ENCODE measurements around the gene SPATA16.

Gene SPATA16

DNA sequence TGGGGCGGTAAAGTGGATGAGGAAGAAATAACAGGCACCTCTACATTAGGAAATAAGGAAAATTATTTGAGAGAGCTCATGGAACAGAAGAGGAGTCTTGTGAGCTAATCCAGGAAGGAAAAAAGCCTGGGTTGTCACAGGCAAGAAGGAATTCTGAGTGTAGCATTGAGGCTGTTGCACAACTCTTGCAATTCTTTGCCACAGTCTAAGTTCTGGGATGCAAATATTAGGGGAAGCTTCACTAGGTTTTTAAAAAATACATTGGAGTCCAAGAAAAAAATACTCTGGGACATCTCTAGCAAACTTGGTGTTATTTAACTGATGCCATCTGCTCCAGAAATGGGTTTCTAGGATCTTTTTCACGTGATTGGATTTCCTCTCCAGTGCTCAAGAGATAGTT is 122.3 kb downstream of the SPATA16 start:
- TF ChIP-seq TARDBP (IDR thresholded peaks at IDR 0.05) (no peak), SUZ12 (IDR thresholded peaks at IDR 0.05) (no peak), SP1 (IDR thresholded peaks at IDR 0.05) (no peak), FOXM1 (IDR thresholded peaks at IDR 0.05; ENCODE audit: borderline replicate concordance) (no peak), PKNOX1 (IDR thresholded peaks at IDR 0.05) (no peak), LEF1 (IDR thresholded peaks at IDR 0.05; ENCODE audit: borderline replicate concordance) (no peak), NFRKB (IDR thresholded peaks at IDR 0.05) (no peak), ELF4 (IDR thresholded peaks at IDR 0.05) (no peak), ARNT (IDR thresholded peaks at IDR 0.05) (no peak), CTBP1 (IDR thresholded peaks at IDR 0.05; ENCODE audit: borderline replicate concordance) (no peak), FOXA1 (IDR thresholded peaks at IDR 0.05) (no peak), HDGF (IDR thresholded peaks at IDR 0.05; ENCODE audit: borderline replicate concordance) (no peak), FOXK2 (IDR thresholded peaks at IDR 0.05) (no peak), L3MBTL2 (conservative IDR thresholded peaks at IDR 0.05) (no peak), ZNF384 (IDR thresholded peaks at IDR 0.05) (no peak), BHLHE40 (IDR thresholded peaks at IDR 0.05; ENCODE audit: borderline replicate concordance) (no peak)
- no peak for DNase-seq (ENCODE audit: extremely low spot score)
- CTCF ChIA-PET: no interaction called here
- POLR2A ChIA-PET: no interaction called here

DNA sequence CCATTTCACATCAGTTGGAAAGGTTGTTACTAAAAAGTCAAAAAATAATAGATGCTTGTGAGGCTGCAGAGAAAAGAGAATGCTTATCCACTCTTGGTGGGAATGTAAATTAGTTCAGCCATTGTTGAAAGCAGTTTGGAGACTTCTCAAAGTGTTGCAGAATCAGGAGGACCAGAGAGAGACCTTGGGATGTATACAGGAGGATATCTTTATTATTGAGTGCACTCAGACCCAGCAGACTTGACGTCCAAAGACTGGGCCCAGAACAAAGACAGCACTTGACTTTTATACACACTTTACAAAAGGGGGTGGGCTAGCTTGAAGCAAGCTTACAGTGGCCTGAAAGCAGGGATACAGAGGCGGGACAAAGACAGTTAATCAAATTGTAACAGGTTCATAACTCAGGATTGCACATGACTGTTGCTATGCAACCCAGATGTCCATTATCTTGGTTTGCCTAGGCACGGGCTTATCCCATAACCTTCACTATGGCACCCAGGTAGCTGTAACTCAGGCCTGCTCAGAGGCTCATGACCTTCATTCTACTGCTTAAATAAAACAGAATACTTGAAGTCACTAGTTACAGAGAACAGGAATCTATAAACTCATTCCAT is 127.7 kb downstream of the SPATA16 start:
- TF ChIP-seq ELF4 (IDR thresholded peaks at IDR 0.05): no peak
- TF ChIP-seq PKNOX1 (IDR thresholded peaks at IDR 0.05): no peak
- TF ChIP-seq FOXM1 (IDR thresholded peaks at IDR 0.05; ENCODE audit: borderline replicate concordance): no peak
- no peak for TF ChIP-seq TARDBP (IDR thresholded peaks at IDR 0.05)
- no peak for TF ChIP-seq HDGF (IDR thresholded peaks at IDR 0.05; ENCODE audit: borderline replicate concordance)
- no peak for TF ChIP-seq SUZ12 (IDR thresholded peaks at IDR 0.05)
- no peak for TF ChIP-seq SP1 (IDR thresholded peaks at IDR 0.05)
- TF ChIP-seq NFRKB (IDR thresholded peaks at IDR 0.05): no peak
- TF ChIP-seq LEF1 (IDR thresholded peaks at IDR 0.05; ENCODE audit: borderline replicate concordance): no peak
- no peak for TF ChIP-seq CTBP1 (IDR thresholded peaks at IDR 0.05; ENCODE audit: borderline replicate concordance)
- TF ChIP-seq BHLHE40 (IDR thresholded peaks at IDR 0.05; ENCODE audit: borderline replicate concordance): no peak
- TF ChIP-seq ZNF384 (IDR thresholded peaks at IDR 0.05): no peak
- TF ChIP-seq L3MBTL2 (conservative IDR thresholded peaks at IDR 0.05): no peak
- no peak for TF ChIP-seq ARNT (IDR thresholded peaks at IDR 0.05)
- no peak for TF ChIP-seq FOXA1 (IDR thresholded peaks at IDR 0.05)
- no peak for TF ChIP-seq FOXK2 (IDR thresholded peaks at IDR 0.05)
- CTCF ChIA-PET: no interaction called here
- POLR2A ChIA-PET: no interaction called here
- no peak for DNase-seq (ENCODE audit: extremely low spot score)

DNA sequence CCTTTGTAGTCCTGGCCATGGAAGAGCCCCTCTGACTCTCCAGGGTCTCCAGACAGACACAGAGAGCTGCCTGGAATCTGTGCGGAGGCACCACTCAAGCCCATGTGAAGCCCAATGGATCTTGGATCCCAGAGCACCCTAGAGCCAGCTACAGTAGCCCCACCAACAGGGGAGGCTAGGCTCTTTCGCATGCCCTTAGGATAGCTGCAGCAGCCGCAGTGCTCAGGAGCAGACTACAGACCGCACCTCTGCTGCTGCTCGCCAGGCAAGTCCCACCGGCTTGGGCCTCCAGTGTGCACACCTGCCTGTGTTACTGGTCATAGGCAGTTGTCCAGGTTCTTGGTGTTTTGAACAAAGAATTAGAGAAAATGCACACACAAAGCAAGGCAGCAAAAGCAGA is 131.6 kb downstream of the SPATA16 start:
- POLR2A ChIA-PET: no interaction called here
- TF ChIP-seq SUZ12 (IDR thresholded peaks at IDR 0.05): no peak
- no peak for TF ChIP-seq FOXK2 (IDR thresholded peaks at IDR 0.05)
- no peak for TF ChIP-seq L3MBTL2 (conservative IDR thresholded peaks at IDR 0.05)
- DNase-seq (ENCODE audit: extremely low spot score): no peak
- CTCF ChIA-PET: no interaction called here

GRCh38 chr3:173008978-173009377 is 132.1 kb downstream of the SPATA16 start:
- POLR2A ChIA-PET: no interaction called here
- DNase-seq (ENCODE audit: extremely low spot score): no peak
- TF ChIP-seq NFRKB (IDR thresholded peaks at IDR 0.05) (no peak), ZNF384 (IDR thresholded peaks at IDR 0.05) (no peak), HDGF (IDR thresholded peaks at IDR 0.05; ENCODE audit: borderline replicate concordance) (no peak), ELF4 (IDR thresholded peaks at IDR 0.05) (no peak), SP1 (IDR thresholded peaks at IDR 0.05) (no peak), ARNT (IDR thresholded peaks at IDR 0.05) (no peak), SUZ12 (IDR thresholded peaks at IDR 0.05) (no peak), CTBP1 (IDR thresholded peaks at IDR 0.05; ENCODE audit: borderline replicate concordance) (no peak), TARDBP (IDR thresholded peaks at IDR 0.05) (no peak), LEF1 (IDR thresholded peaks at IDR 0.05; ENCODE audit: borderline replicate concordance) (no peak), PKNOX1 (IDR thresholded peaks at IDR 0.05) (no peak), FOXM1 (IDR thresholded peaks at IDR 0.05; ENCODE audit: borderline replicate concordance) (no peak), FOXA1 (IDR thresholded peaks at IDR 0.05) (no peak), BHLHE40 (IDR thresholded peaks at IDR 0.05; ENCODE audit: borderline replicate concordance) (no peak), L3MBTL2 (conservative IDR thresholded peaks at IDR 0.05) (no peak), FOXK2 (IDR thresholded peaks at IDR 0.05) (no peak)
- CTCF ChIA-PET: no interaction called here

DNA sequence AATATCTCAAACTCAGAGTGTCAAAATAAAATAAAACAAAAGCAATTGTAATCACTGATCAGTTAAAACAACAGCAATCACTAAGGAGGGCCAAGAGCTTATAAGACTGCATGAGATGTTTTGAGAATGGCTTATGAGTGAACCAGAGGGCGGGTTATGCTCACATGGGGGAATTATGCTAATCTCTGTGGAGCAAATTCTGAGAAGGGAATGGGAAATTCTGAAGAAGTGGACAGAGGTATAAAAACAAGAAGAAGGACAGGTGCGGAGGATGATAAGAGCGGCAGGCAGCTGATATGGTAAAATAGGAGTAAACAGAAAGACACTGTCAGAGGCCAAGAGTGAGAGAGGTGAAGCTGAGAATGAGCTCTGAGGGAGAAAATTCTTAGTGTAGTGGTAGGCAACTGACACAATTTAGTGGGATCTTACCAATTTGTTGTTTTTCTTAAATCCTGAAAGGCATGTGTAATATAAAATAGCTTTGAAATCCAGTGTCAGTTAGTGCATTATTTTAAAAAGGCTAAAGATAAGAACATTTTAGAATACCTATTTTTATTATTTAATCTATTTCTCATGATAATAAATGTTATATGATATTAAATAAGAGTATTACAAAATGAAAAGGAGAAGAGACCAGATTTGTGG is 133.8 kb downstream of the SPATA16 start:
- POLR2A ChIA-PET: no interaction called here
- DNase-seq (ENCODE audit: extremely low spot score): no peak
- CTCF ChIA-PET: no interaction called here

More for the DNA sequence above, 133.8 kb downstream of the SPATA16 start:
- no peak for TF ChIP-seq HDGF (IDR thresholded peaks at IDR 0.05; ENCODE audit: borderline replicate concordance)
- no peak for TF ChIP-seq ARNT (IDR thresholded peaks at IDR 0.05)
- no peak for TF ChIP-seq CTBP1 (IDR thresholded peaks at IDR 0.05; ENCODE audit: borderline replicate concordance)
- no peak for TF ChIP-seq LEF1 (IDR thresholded peaks at IDR 0.05; ENCODE audit: borderline replicate concordance)
- TF ChIP-seq SP1 (IDR thresholded peaks at IDR 0.05): no peak
- TF ChIP-seq TARDBP (IDR thresholded peaks at IDR 0.05): no peak
- TF ChIP-seq FOXK2 (IDR thresholded peaks at IDR 0.05): no peak
- TF ChIP-seq FOXM1 (IDR thresholded peaks at IDR 0.05; ENCODE audit: borderline replicate concordance): no peak
- TF ChIP-seq BHLHE40 (IDR thresholded peaks at IDR 0.05; ENCODE audit: borderline replicate concordance): no peak
- TF ChIP-seq ZNF384 (IDR thresholded peaks at IDR 0.05): no peak
- TF ChIP-seq L3MBTL2 (conservative IDR thresholded peaks at IDR 0.05): no peak
- TF ChIP-seq PKNOX1 (IDR thresholded peaks at IDR 0.05): no peak
- TF ChIP-seq FOXA1 (IDR thresholded peaks at IDR 0.05): no peak
- TF ChIP-seq NFRKB (IDR thresholded peaks at IDR 0.05): no peak
- TF ChIP-seq ELF4 (IDR thresholded peaks at IDR 0.05): no peak
